H9 (cell line): ENCODE data around the gene PLEKHA7. TPM values are rescaled to one million over a fixed set of nuclear protein-coding genes. Genes with fewer than 3 reads are reported as not detected.
A peak's percentile ranks its signal among the peaks of the same experiment; 100 is the strongest.

Experiments
- DNase-seq: peaks from one replicate; pipeline ENCODE4 v3.0.0-alpha.2; 2017
- H2AFZ ChIP-seq: one replicate; pipeline ENCODE4 v1.6.1; 2013; ENCODE audit warnings: mild to moderate bottlenecking, low read length, control low read depth, moderate library complexity
- H2AK5ac ChIP-seq: 2 replicates; pipeline ENCODE4 v1.6.1; 2013; ENCODE audit warnings: low read length, control low read depth, mixed read lengths; ENCODE audit not compliant: insufficient read length
- H2BK120ac ChIP-seq: one replicate; pipeline ENCODE4 v1.6.1; 2013; ENCODE audit warnings: low read depth, mild to moderate bottlenecking, low read length, control low read depth, inconsistent platforms; ENCODE audit not compliant: poor library complexity, severe bottlenecking
- H2BK12ac ChIP-seq: 2 replicates; pipeline ENCODE4 v1.6.1; 2013; ENCODE audit warnings: low read length, control low read depth, mixed read lengths, low read depth; ENCODE audit not compliant: insufficient read length
- H2BK15ac ChIP-seq: 2 replicates; pipeline ENCODE4 v1.6.1; 2013; ENCODE audit warnings: low read depth, low read length, control low read depth
- H2BK20ac ChIP-seq: one replicate; pipeline ENCODE4 v1.6.1; 2013; ENCODE audit warnings: low read depth, mild to moderate bottlenecking, low read length, control low read depth, inconsistent platforms; ENCODE audit not compliant: poor library complexity, severe bottlenecking
- H2BK5ac ChIP-seq: 2 replicates; pipeline ENCODE4 v1.6.1; 2013; ENCODE audit warnings: low read length, control low read depth, mixed read lengths; ENCODE audit not compliant: insufficient read length
- H3K14ac ChIP-seq: 2 replicates; pipeline ENCODE4 v1.6.1; 2013; ENCODE audit warnings: low read length, control low read depth; ENCODE audit not compliant: insufficient read depth
- H3K18ac ChIP-seq: 2 replicates; pipeline ENCODE4 v1.6.1; 2013; ENCODE audit warnings: low read depth, mild to moderate bottlenecking, mixed read lengths, low read length, control low read depth; ENCODE audit not compliant: insufficient read length
- H3K23ac ChIP-seq: 2 replicates; pipeline ENCODE4 v1.6.1; 2013; ENCODE audit warnings: low read length, control low read depth, mixed read lengths, low read depth; ENCODE audit not compliant: insufficient read length
- H3K23me2 ChIP-seq: 2 replicates; pipeline ENCODE4 v1.6.1; 2013; ENCODE audit warnings: low read depth, mild to moderate bottlenecking, mixed read lengths, low read length, control low read depth; ENCODE audit not compliant: insufficient read length, poor library complexity, severe bottlenecking
- H3K27ac ChIP-seq: 2 replicates; pipeline ENCODE4 v1.5.1; 2013; ENCODE audit warnings: low read length, control low read depth, mixed read lengths, low read depth; ENCODE audit not compliant: insufficient read length
- H3K27me3 ChIP-seq: 2 replicates; pipeline ENCODE4 v1.6.1; 2013; ENCODE audit warnings: low read length, control low read depth, inconsistent platforms; ENCODE audit not compliant: insufficient read depth
- H3K4ac ChIP-seq: 2 replicates; pipeline ENCODE4 v1.6.1; 2013; ENCODE audit warnings: low read depth, mild to moderate bottlenecking, control low read depth, inconsistent platforms, low read length, moderate library complexity
- H3K4me1 ChIP-seq: 2 replicates; pipeline ENCODE4 v1.6.1; 2013; ENCODE audit warnings: low read length, control low read depth, inconsistent platforms; ENCODE audit not compliant: insufficient read depth
- H3K4me2 ChIP-seq: 2 replicates; pipeline ENCODE4 v1.6.1; 2013; ENCODE audit warnings: low read length, control low read depth, mixed read lengths; ENCODE audit not compliant: insufficient read length, insufficient read depth
- H3K56ac ChIP-seq: 2 replicates; pipeline ENCODE4 v1.6.1; 2013; ENCODE audit warnings: low read depth, mild to moderate bottlenecking, mixed read lengths, low read length, control low read depth; ENCODE audit not compliant: insufficient read length
- H3K79me1 ChIP-seq: 2 replicates; pipeline ENCODE4 v1.6.1; 2013; ENCODE audit warnings: low read depth, mild to moderate bottlenecking, moderate library complexity, low read length, control low read depth, inconsistent platforms; ENCODE audit not compliant: insufficient read depth, poor library complexity, severe bottlenecking
- H3K79me2 ChIP-seq: 2 replicates; pipeline ENCODE4 v1.6.1; 2013; ENCODE audit warnings: low read length, control low read depth, inconsistent platforms; ENCODE audit not compliant: insufficient read depth
- H3K9ac ChIP-seq: 2 replicates; pipeline ENCODE4 v1.6.1; 2013; ENCODE audit warnings: low read length, control low read depth, mixed read lengths; ENCODE audit not compliant: insufficient read length; ENCODE audit errors: extremely low read depth
- H3K9me3 ChIP-seq: one replicate; pipeline ENCODE4 v1.6.1; 2013; ENCODE audit warnings: low read depth, low read length, inconsistent platforms; ENCODE audit not compliant: control insufficient read depth
- H3T11ph ChIP-seq: one replicate; pipeline ENCODE4 v1.6.1; 2013; ENCODE audit warnings: mild to moderate bottlenecking, low read length, control low read depth, inconsistent platforms
- H4K20me1 ChIP-seq: one replicate; pipeline ENCODE4 v1.6.1; 2013; ENCODE audit not compliant: control insufficient read depth, insufficient read length, insufficient read depth
- H4K5ac ChIP-seq: 2 replicates; pipeline ENCODE4 v1.6.1; 2013; ENCODE audit warnings: low read depth, mild to moderate bottlenecking, mixed read lengths, low read length, control low read depth; ENCODE audit not compliant: insufficient read length
- H4K8ac ChIP-seq: replicated peaks from 2 replicates; pipeline ENCODE4 v1.6.1; 2013; ENCODE audit warnings: low read length, control low read depth, mixed read lengths, low read depth; ENCODE audit not compliant: insufficient read length
- H4K91ac ChIP-seq: 2 replicates; pipeline ENCODE4 v1.6.1; 2013; ENCODE audit warnings: low read depth, mild to moderate bottlenecking, moderate library complexity, mixed read lengths, low read length, control low read depth; ENCODE audit not compliant: insufficient read length
- H3K27ac Mint-ChIP-seq, 3 experiments: 2 replicates in 2 of 3; 3 replicates in 1 of 3; pipeline ENCODE4 v1.8.0; 2020 to 2021; ENCODE audit warnings: mixed read lengths in 3 of 3, mild to moderate bottlenecking in 1 of 3, moderate library complexity in 1 of 3
- H3K27me3 Mint-ChIP-seq: 2 replicates; pipeline ENCODE4 v1.8.0; 2021; ENCODE audit warnings: low read depth, mild to moderate bottlenecking, moderate library complexity, mixed read lengths
- H3K36me3 Mint-ChIP-seq, 3 experiments: 2 replicates in 2 of 3; 3 replicates in 1 of 3; pipeline ENCODE4 v1.8.0; 2020 to 2021; ENCODE audit warnings: low read depth in 3 of 3, mixed read lengths in 3 of 3; ENCODE audit not compliant: insufficient read depth in 1 of 3
- H3K4me1 Mint-ChIP-seq, 2 experiments: 2 replicates each; pipeline ENCODE4 v1.8.0; 2020; ENCODE audit warnings: mixed read lengths in 2 of 2
- H3K4me3 Mint-ChIP-seq, 2 experiments: 2 replicates in 1 of 2; 3 replicates in 1 of 2; pipeline ENCODE4 v1.8.0; 2020 to 2021; ENCODE audit warnings: mild to moderate bottlenecking in 2 of 2, mixed read lengths in 2 of 2, moderate library complexity in 1 of 2
- H3K9me3 Mint-ChIP-seq, 2 experiments: 2 replicates in 1 of 2; 3 replicates in 1 of 2; pipeline ENCODE4 v1.8.0; 2020; ENCODE audit warnings: mild to moderate bottlenecking in 2 of 2, mixed read lengths in 2 of 2, moderate library complexity in 1 of 2
- WGBS: extraction: QIAGEN DNeasy Blood & Tissue Kit; methylation state at CpG from one replicate; pipeline ENCODE4 v1.1.7; 2013; ENCODE audit warnings: missing lambda C conversion rate, low lambda C conversion rate, mixed read lengths; ENCODE audit not compliant: insufficient read length; ENCODE audit errors: extremely low coverage; 5-methylcytosine and 5-hydroxymethylcytosine counted together
- total RNA-seq: library from RNA; stranded (reverse); gene quantifications from 2 replicates; pipeline ENCODE4 v1.2.1, GENCODE V29; 2021
- TF ChIP-seq, protein P1 (sequence below): fragments of 200-600 bp; sonication (generic); conservative IDR thresholded peaks from 3 replicates; pipeline ENCODE4 v1.8.0; 2021; ENCODE audit warnings: antibody characterized with exemption, mild to moderate bottlenecking

Gene PLEKHA7
- total RNA-seq, 1 experiment from 2014 or later = 21.0 TPM

- Histone ChIP-seq H4K5ac (no peak overlapping the region), H3K27ac (no peak overlapping the region), H3K56ac (no peak overlapping the region), H3K4me2 (no peak overlapping the region), H4K8ac (no peak overlapping the region), H3K4ac (no peak overlapping the region), H2BK12ac (no peak overlapping the region), H3K4me1 (peaks cover 9% of the 10 kb centered on the region; the same call in 1 of the 2 replicates), H3K9ac (no peak overlapping the region), H2BK5ac (no peak overlapping the region), H3T11ph (no peak overlapping the region), H3K14ac (no peak overlapping the region), H3K23ac (no peak overlapping the region), H3K79me2 (no peaks in the 10 kb centered on the region), H2BK20ac (no peak overlapping the region), H3K23me2 (no peaks in the 10 kb centered on the region), H4K20me1 (peaks cover 2% of the 10 kb centered on the region), H2BK15ac (no peak overlapping the region), H3K18ac (no peak overlapping the region), H3K27me3 (no peaks in the 10 kb centered on the region), H3K79me1 (no peaks in the 10 kb centered on the region), H4K91ac (no peak overlapping the region), H2AFZ (no peak overlapping the region), H2AK5ac (no peak overlapping the region), H3K9me3 (no peaks in the 10 kb centered on the region), H2BK120ac (no peak overlapping the region)
- TF ChIP-seq, protein P1, sequence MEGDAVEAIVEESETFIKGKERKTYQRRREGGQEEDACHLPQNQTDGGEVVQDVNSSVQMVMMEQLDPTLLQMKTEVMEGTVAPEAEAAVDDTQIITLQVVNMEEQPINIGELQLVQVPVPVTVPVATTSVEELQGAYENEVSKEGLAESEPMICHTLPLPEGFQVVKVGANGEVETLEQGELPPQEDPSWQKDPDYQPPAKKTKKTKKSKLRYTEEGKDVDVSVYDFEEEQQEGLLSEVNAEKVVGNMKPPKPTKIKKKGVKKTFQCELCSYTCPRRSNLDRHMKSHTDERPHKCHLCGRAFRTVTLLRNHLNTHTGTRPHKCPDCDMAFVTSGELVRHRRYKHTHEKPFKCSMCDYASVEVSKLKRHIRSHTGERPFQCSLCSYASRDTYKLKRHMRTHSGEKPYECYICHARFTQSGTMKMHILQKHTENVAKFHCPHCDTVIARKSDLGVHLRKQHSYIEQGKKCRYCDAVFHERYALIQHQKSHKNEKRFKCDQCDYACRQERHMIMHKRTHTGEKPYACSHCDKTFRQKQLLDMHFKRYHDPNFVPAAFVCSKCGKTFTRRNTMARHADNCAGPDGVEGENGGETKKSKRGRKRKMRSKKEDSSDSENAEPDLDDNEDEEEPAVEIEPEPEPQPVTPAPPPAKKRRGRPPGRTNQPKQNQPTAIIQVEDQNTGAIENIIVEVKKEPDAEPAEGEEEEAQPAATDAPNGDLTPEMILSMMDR = no peak
- H3K4me3 Mint-ChIP-seq = no peak overlapping the region
- no peaks in the 10 kb centered on the region for H3K27me3 Mint-ChIP-seq
- peak; percentile 49 for DNase-seq
- H3K27ac Mint-ChIP-seq = peak overlapping the region in 1 of 3 experiments; percentile 85; a peak in 1 of 7 replicates
- no peaks in the 10 kb centered on the region for H3K9me3 Mint-ChIP-seq
- peaks cover 58 to 75% of the 10 kb centered on the region in 2 experiments for H3K4me1 Mint-ChIP-seq
- no CpG with 5 or more reads among the region's 9 CpGs for WGBS
- no peaks in the 10 kb centered on the region for H3K36me3 Mint-ChIP-seq
Observed at GRCh38 chr11:16981651-16982194, 32.5 kb downstream of the PLEKHA7 start.
